H1 (cell line): ENCODE results near the gene AKAP7. TPM values are rescaled to one million over a fixed set of nuclear protein-coding genes. Genes with fewer than 3 reads are reported as not detected.
A peak's percentile ranks its signal among the peaks of the same experiment; 100 is the strongest.

Source experiments
- CTCF ChIA-PET: fragments of 300-600 bp; sonication (Branson Sonifier 250); formaldehyde crosslinking; loops from one replicate; lab custom pipeline; 2021; ENCODE audit not compliant: partially characterized antibody; lab: Charles Lee
- POLR2A ChIA-PET: fragments of 300-600 bp; sonication (Branson Sonifier 250); formaldehyde crosslinking; loops from one replicate; lab custom pipeline; 2021; ENCODE audit warnings: inconsistent platforms; ENCODE audit not compliant: partially characterized antibody; lab: Charles Lee
- DNase-seq, 2 experiments: peaks; one replicate each; pipeline versions ENCODE4 v3.0.0 to v3.0.0-alpha.2; 2010 to 2022; ENCODE audit warnings: low spot score in 2 of 2, low read depth in 1 of 2, mixed read lengths in 1 of 2
- FAIRE-seq: peaks from 2 replicates; lab custom pipeline; 2011; peaks lifted over from hg19 to GRCh38; lab: Jason Lieb, UNC
- H2AFZ ChIP-seq: 2 replicates; pipeline ENCODE4 v1.8.1; 2012; ENCODE audit warnings: low read length, inconsistent platforms
- H2AK5ac ChIP-seq: 2 replicates; pipeline ENCODE4 v1.6.1; 2013; ENCODE audit warnings: low read depth, low read length
- H2BK120ac ChIP-seq: replicated peaks from 2 replicates; pipeline ENCODE3; 2013; ENCODE audit warnings: low read depth, low read length, inconsistent platforms
- H2BK12ac ChIP-seq: 2 replicates; pipeline ENCODE4 v1.6.1; 2013; ENCODE audit warnings: low read depth, low read length
- H2BK15ac ChIP-seq: 2 replicates; pipeline ENCODE4 v1.6.1; 2013; ENCODE audit warnings: low read length
- H2BK20ac ChIP-seq: 2 replicates; pipeline ENCODE4 v1.6.1; 2013; ENCODE audit warnings: low read length
- H2BK5ac ChIP-seq: 2 replicates; pipeline ENCODE4 v1.6.1; 2013; ENCODE audit warnings: low read depth, low read length
- H3K14ac ChIP-seq: 2 replicates; pipeline ENCODE4 v1.6.1; 2013; ENCODE audit warnings: inconsistent platforms; ENCODE audit not compliant: insufficient read length
- H3K18ac ChIP-seq: 2 replicates; pipeline ENCODE4 v1.6.1; 2013; ENCODE audit warnings: low read length; ENCODE audit errors: extremely low read depth
- H3K23ac ChIP-seq: 2 replicates; pipeline ENCODE4 v1.6.1; 2013; ENCODE audit warnings: inconsistent platforms; ENCODE audit not compliant: insufficient read length
- H3K23me2 ChIP-seq: 2 replicates; pipeline ENCODE4 v1.6.1; 2013; ENCODE audit warnings: low read depth, low read length
- H3K27ac ChIP-seq: 2 replicates; pipeline ENCODE4 v1.6.1; 2011; ENCODE audit warnings: low read depth, low read length, inconsistent platforms
- H3K27me3 ChIP-seq, 4 experiments: replicated peaks in 1 of 4; 1 replicate in 1 of 4; 2 replicates in 3 of 4; pipeline versions ENCODE4 v1.6.1 to v1.8.1; 2011 to 2013; ENCODE audit warnings: low read length in 3 of 4, mild to moderate bottlenecking in 3 of 4, inconsistent platforms in 2 of 4, mixed read lengths in 2 of 4, moderate library complexity in 1 of 4; ENCODE audit not compliant: control insufficient read depth in 3 of 4, insufficient read depth in 3 of 4; ENCODE audit errors: extremely low read depth in 1 of 4
- H3K36me3 ChIP-seq, 4 experiments: 2 replicates each; pipeline versions ENCODE4 v1.6.1 to v1.8.1; 2011 to 2013; ENCODE audit warnings: mild to moderate bottlenecking in 4 of 4, low read length in 3 of 4, moderate library complexity in 2 of 4, control low read depth in 1 of 4, inconsistent platforms in 1 of 4; ENCODE audit not compliant: insufficient read depth in 4 of 4, control insufficient read depth in 2 of 4
- H3K4ac ChIP-seq: replicated peaks from 2 replicates; pipeline ENCODE3; 2013; ENCODE audit warnings: low read length, low read depth, mixed read lengths, inconsistent platforms; ENCODE audit not compliant: insufficient read length
- H3K4me1 ChIP-seq, 4 experiments: replicated peaks in 1 of 4; 1 replicate in 1 of 4; 2 replicates in 3 of 4; pipeline versions ENCODE4 v1.6.1 to v1.8.1; 2011 to 2013; ENCODE audit warnings: low read length in 3 of 4, inconsistent platforms in 2 of 4, mixed read lengths in 1 of 4; ENCODE audit not compliant: insufficient read depth in 4 of 4, control insufficient read depth in 3 of 4
- H3K4me2 ChIP-seq, 2 experiments: 2 replicates each; pipeline versions ENCODE4 v1.6.1 to v1.8.1; 2011 to 2013; ENCODE audit warnings: low read depth in 2 of 2, low read length in 2 of 2, control low read depth in 1 of 2, inconsistent platforms in 1 of 2, mild to moderate bottlenecking in 1 of 2; ENCODE audit not compliant: insufficient read depth in 1 of 2
- H3K4me3 ChIP-seq, 4 experiments: fragments of 200-600, 300-600 bp in 1 of 4; sonication (generic), shearing (Covaris generic), sonication (Bioruptor Twin) in 1 of 4; 2 replicates each; pipeline versions ENCODE4 v1.5.1 to v1.8.1; 2011 to 2016; ENCODE audit warnings: low read length in 4 of 4, low read depth in 3 of 4, control low read depth in 2 of 4, inconsistent platforms in 2 of 4, mild to moderate bottlenecking in 2 of 4, mixed read lengths in 1 of 4, moderate library complexity in 1 of 4; ENCODE audit not compliant: insufficient read depth in 2 of 4; ENCODE audit errors: extremely low read depth in 1 of 4
- H3K56ac ChIP-seq: replicated peaks from 2 replicates; pipeline ENCODE3; 2013; ENCODE audit warnings: low read depth, mild to moderate bottlenecking, mixed read lengths, low read length, inconsistent platforms; ENCODE audit not compliant: insufficient read length
- H3K79me1 ChIP-seq: 2 replicates; pipeline ENCODE4 v1.6.1; 2013; ENCODE audit warnings: low read depth, low read length, control low read depth
- H3K79me2 ChIP-seq, 2 experiments: 2 replicates each; pipeline versions ENCODE4 v1.6.1 to v1.8.1; 2012 to 2013; ENCODE audit warnings: low read length in 2 of 2, mild to moderate bottlenecking in 2 of 2, inconsistent platforms in 1 of 2; ENCODE audit not compliant: insufficient read depth in 2 of 2, control insufficient read depth in 1 of 2
- H3K9ac ChIP-seq, 4 experiments: replicated peaks in 1 of 4; 1 replicate in 1 of 4; 2 replicates in 3 of 4; pipeline versions ENCODE4 v1.6.1 to v1.8.1; 2011 to 2013; ENCODE audit warnings: low read depth in 3 of 4, low read length in 3 of 4, control low read depth in 2 of 4, mild to moderate bottlenecking in 2 of 4, moderate library complexity in 2 of 4, inconsistent platforms in 1 of 4; ENCODE audit errors: extremely low read depth in 1 of 4
- H3K9me3 ChIP-seq, 2 experiments: 2 replicates each; pipeline versions ENCODE4 v1.6.1 to v1.8.1; 2012 to 2013; ENCODE audit warnings: mild to moderate bottlenecking in 2 of 2, moderate library complexity in 2 of 2, control low read depth in 1 of 2, inconsistent platforms in 1 of 2, low read depth in 1 of 2, low read length in 1 of 2, mixed read lengths in 1 of 2; ENCODE audit not compliant: insufficient read depth in 2 of 2
- H4K20me1 ChIP-seq, 2 experiments: replicated peaks in 1 of 2; 2 replicates each; pipeline versions ENCODE3 to v1.8.1; 2011 to 2013; ENCODE audit warnings: inconsistent platforms in 2 of 2, low read length in 2 of 2, mild to moderate bottlenecking in 1 of 2; ENCODE audit not compliant: insufficient read depth in 2 of 2, control insufficient read depth in 1 of 2
- H4K5ac ChIP-seq: 2 replicates; pipeline ENCODE4 v1.6.1; 2013; ENCODE audit warnings: low read length, low read depth, mixed read lengths, inconsistent platforms; ENCODE audit not compliant: insufficient read length
- H4K8ac ChIP-seq: 2 replicates; pipeline ENCODE4 v1.8.0; 2013; ENCODE audit warnings: mild to moderate bottlenecking, moderate library complexity, low read length, inconsistent platforms; ENCODE audit not compliant: insufficient read depth; ENCODE audit errors: extremely low read depth
- H4K91ac ChIP-seq: replicated peaks from 2 replicates; pipeline ENCODE3; 2013; ENCODE audit warnings: low read length, mixed read lengths, inconsistent platforms; ENCODE audit not compliant: insufficient read length
- ASH2L ChIP-seq: fragments of 200-600, 300-600 bp; sonication (generic); IDR thresholded peaks from one replicate; pipeline ENCODE4 v1.7.1; 2017; ENCODE audit warnings: low read length
- BACH1 ChIP-seq: IDR thresholded peaks from 2 replicates; pipeline ENCODE4 v1.6.1; 2012; ENCODE audit warnings: low read length, improper control_type of control experiment
- CEBPB ChIP-seq: IDR thresholded peaks from 2 replicates; pipeline ENCODE4 v1.6.1; 2012; ENCODE audit warnings: low read depth, low read length
- CREB1 ChIP-seq: IDR thresholded peaks from 2 replicates; pipeline ENCODE4 v1.6.1; 2012; ENCODE audit warnings: inconsistent platforms
- EZH2 ChIP-seq: fragments of 200-600 bp; sonication (generic); IDR thresholded peaks from 2 replicates; pipeline ENCODE4 v1.7.1; 2012; ENCODE audit warnings: low read depth, mild to moderate bottlenecking, moderate library complexity, low read length, inconsistent platforms; ENCODE audit not compliant: severe bottlenecking
- NANOG ChIP-seq: IDR thresholded peaks from 2 replicates; pipeline ENCODE4 v1.6.1; 2011; ENCODE audit warnings: low read length, low read depth, mild to moderate bottlenecking, inconsistent platforms; ENCODE audit not compliant: insufficient read depth, poor library complexity, severe bottlenecking
- POLR2A ChIP-seq, 2 experiments: IDR thresholded peaks; 1 replicate in 1 of 2; 2 replicates in 1 of 2; pipeline ENCODE4 v1.6.1; 2011; ENCODE audit warnings: low read depth in 2 of 2, low read length in 2 of 2, mild to moderate bottlenecking in 2 of 2; ENCODE audit errors: control extremely low read depth in 1 of 2
- SAP30 ChIP-seq: fragments of 300-600 bp; sonication (generic); IDR thresholded peaks from 2 replicates; pipeline ENCODE4 v1.7.1; 2012; ENCODE audit warnings: low read length, moderate library complexity, mild to moderate bottlenecking, inconsistent platforms; ENCODE audit not compliant: insufficient read depth, insufficient replicate concordance
- SP1 ChIP-seq: IDR thresholded peaks from 2 replicates; pipeline ENCODE4 v1.6.1; 2011; ENCODE audit warnings: low read depth, low read length
- TEAD4 ChIP-seq: IDR thresholded peaks from 2 replicates; pipeline ENCODE4 v1.6.1; 2012; ENCODE audit warnings: low read depth, low read length, inconsistent platforms, mixed read lengths
- ZNF274 ChIP-seq: IDR thresholded peaks from 2 replicates; pipeline ENCODE4 v1.7.0; 2012; ENCODE audit warnings: low read length, borderline replicate concordance; ENCODE audit errors: extremely low read depth
- polyA plus RNA-seq, 7 experiments: library from polyadenylated mRNA; depleted of rRNA in 3 of 7; stranded (reverse) in 5 of 7; unstranded in 2 of 7; fragments of >200 nt in 5 of 7; fragments of 200-250 nt in 2 of 7; gene quantifications; 1 replicate in 5 of 7; 2 replicates in 1 of 7; 4 replicates in 1 of 7; pipeline versions ENCODE4 v1.2.1 to v1.2.3, GENCODE V29; 2011 to 2013; ENCODE audit warnings: missing spikeins in 2 of 7, mixed read lengths in 2 of 7
- total RNA-seq: library from RNA; stranded (reverse); fragmentation: NEBNext Ultra II Directional; extraction: Animal tissue kit (Norgen Biotek cat#: 25700); gene quantifications from 2 replicates; pipeline ENCODE4 v1.2.1, GENCODE V29; 2021

AKAP7 gene
- total and polyA plus RNA-seq, 2 of the 8 experiments (the other 6 are each of a cell fraction or from before 2014, with no cell fraction given) = 4.7 to 16.9 TPM

DNA sequence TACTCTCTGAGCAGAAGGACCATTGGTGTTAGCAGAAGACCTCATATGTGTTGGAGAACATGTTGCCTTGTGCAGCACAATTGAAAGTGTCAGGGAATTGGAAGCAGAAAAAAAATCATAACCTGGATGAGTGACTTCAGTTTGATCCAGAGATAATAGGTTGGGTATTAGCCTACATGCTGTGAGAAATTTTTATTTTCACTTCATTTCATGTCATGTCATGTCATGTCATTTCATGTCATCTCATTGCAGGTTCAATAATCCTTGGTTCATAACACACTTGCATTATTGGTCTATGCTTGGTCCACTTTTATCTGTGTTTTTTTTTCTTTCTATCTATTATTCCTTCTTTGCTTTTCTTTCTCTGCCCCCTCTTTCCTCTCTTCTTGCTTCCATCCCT is 34.3 kb downstream of the AKAP7 start:
- TF ChIP-seq BACH1 (no peak), SAP30 (no peak), ASH2L (no peak), ZNF274 (no peak), CEBPB (no peak), EZH2 (no peak), SP1 (no peak), CREB1 (no peak), TEAD4 (no peak), POLR2A (IDR thresholded peaks at IDR 0.05; ENCODE audit: control extremely low read depth in 1 of 2, low read depth in 2 of 2, low read length in 2 of 2) (no peak), NANOG (no peak)
- Histone ChIP-seq H3K4me2 (no peak overlapping the region), H3K9me3 (no peaks in the 10 kb centered on the region), H2BK20ac (no peak overlapping the region), H2BK5ac (no peak overlapping the region), H3K79me1 (no peaks in the 10 kb centered on the region), H4K8ac (no peak overlapping the region), H3K27me3 (no peaks in the 10 kb centered on the region), H2BK12ac (no peak overlapping the region), H2AK5ac (0 out of 2 replicates have a peak overlapping the region, but pooled peaks have one; percentile 14), H3K36me3 (no peaks in the 10 kb centered on the region), H3K27ac (no peak overlapping the region), H3K23me2 (no peaks in the 10 kb centered on the region), H3K56ac (no peak overlapping the region), H2AFZ (no peak overlapping the region), H3K14ac (no peak overlapping the region), H4K20me1 (no peaks in the 10 kb centered on the region), H2BK15ac (no peak overlapping the region), H3K79me2 (no peaks in the 10 kb centered on the region), H3K4me3 (no peak overlapping the region), H3K18ac (no peak overlapping the region), H4K5ac (no peak overlapping the region), H3K9ac (no peak overlapping the region), H3K4me1 (no peaks in the 10 kb centered on the region), H2BK120ac (no peak overlapping the region), H3K23ac (no peak overlapping the region), H4K91ac (no peak overlapping the region), H3K4ac (no peak overlapping the region)
- ChIA-PET POLR2A (no interaction called here), CTCF (no interaction called here)
- no peak for FAIRE-seq
- no peak for DNase-seq
